Amniotic epithelial cell (primary cell): ENCODE data around the gene SRSF6.
"Not testable (repeated sequence)": the region's sequence is repeated elsewhere in the genome, so short reads cannot be mapped to it uniquely, and the experiment has no call there.

Experiments used
- DNase-seq: peaks from one replicate; pipeline ENCODE4 v3.0.0-alpha.2; 2010; ENCODE audit warnings: low read depth

The SRSF6 gene

GRCh38 chr20:43448748-43449535 is 8.8 kb upstream of the SRSF6 start:
- DNase-seq = peak; percentile 26

DNA sequence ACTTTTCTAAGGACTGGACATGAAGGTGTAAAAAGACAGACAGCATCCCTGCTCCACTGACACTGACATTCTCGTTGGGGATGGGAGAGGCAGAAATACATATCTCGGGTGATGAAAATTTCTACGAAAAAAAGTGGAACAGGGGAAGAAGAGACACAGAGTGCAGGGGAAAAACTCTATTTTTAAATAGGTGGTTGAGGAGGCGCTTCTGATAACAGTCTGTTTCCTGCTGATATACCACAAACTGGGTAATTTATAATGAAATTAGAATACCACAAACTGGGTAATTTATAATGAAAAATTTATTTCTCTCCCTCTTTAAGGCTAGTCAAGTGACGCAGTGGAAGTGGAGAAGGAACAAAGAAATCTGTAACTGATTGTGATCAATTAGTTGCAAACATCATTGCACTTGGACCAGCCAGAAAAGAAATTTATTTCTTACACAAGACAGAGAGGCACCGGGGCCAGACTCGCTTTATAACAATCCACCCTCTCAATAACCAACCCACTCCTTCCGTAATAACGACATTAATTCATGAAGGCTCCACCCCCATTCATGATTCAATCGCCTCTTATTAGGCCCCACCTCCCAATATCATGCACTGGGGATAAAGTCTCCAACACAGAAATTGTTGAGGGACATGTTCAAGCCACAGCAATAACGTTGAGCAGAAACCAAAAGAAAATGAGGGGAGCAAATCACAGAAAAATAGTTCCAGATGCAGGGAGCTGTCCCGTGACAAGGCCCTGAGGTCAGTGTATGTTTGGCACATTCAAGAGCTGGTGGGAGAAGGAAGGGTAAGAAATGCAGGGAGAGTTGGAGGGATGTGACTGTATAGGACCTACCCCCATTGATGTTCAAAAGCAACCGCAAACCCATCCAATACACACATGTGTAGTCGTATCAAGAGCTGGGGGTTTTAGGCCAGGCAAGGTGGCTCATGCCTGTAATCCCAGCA is 6.6 kb upstream of the SRSF6 start:
- no peak for DNase-seq

DNA sequence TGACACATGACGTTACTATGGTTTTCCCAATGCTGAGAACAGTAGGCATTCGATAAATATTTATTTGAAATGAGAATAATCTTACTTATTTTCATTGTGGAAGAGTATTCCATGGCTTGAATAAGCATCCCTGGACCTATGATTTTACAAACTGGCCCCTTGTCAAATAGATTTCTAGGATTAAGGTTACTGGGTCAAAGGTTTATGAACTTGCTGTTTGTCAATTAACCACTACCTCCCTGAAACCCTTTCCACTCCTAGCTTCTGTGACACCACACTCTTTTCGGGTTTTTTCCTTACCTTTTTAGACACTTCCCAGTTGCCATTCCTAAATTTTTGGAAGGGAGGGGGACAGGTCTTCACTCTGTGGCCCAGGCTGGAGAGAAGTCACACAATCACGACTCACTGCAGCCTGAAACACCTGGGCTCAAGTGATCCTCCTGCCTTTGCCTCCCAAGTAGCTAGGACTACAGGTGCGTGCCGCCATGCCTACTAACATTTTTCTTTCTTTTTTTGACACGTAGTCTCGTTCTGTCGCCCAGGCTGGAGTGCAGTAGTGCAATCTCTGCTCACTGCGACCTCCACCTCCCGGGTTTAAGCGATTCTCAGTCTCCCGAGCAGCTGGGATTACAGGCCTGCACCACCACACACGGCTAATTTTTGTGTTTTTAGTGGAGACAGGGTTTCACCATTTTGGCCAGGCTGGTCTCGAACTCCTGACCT is 5.1 kb upstream of the SRSF6 start:
- no peak for DNase-seq

- not testable (repeated sequence) for DNase-seq
These were observed 1.4 kb upstream of the SRSF6 start for GRCh38 chr20:43456252-43456651.

DNA sequence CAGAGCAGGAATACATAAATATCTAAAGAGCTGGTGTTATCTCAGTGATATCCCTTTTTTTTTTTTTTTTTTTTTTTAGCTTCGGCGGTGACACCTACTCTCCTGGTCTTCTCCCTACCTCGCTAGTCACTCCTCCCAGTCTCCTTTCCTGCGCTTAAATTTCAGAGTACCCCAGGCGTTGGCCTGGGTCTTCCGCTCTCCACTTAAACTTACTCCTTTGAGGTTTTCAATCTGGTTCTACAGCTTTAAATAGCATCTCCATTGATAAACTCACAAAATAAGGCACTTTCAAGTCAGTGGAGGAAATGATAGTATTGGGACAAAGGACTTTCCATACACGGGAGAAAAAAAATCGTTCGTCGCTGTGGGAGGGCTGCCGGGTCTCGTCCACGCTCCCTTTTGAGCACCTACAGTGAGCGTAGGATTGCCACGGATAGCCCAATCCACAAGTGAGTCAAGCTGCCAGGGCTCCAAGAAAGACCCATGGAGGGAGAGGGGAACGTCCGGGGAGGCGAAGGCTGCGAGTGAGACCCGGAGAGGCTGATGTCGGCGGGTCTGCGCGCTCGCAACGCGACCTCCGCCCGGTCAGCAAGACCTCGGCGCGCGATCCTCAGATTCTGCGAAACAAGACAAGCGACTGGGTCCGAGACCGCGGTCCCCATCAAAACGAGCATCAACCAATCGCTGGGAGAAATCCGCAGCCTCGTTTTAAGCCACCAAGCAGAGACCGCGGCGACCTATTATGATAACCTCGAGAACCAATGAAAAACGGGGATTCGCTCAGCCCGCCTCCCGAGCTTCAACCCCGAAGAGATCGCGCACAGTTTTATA is 672 bp upstream of the SRSF6 start:
- peak; percentile 92 for DNase-seq

- no peak for DNase-seq
These were observed 777 bp downstream of the SRSF6 start for GRCh38 chr20:43458422-43458924.

GRCh38 chr20:43459022-43459942 is 1.6 kb downstream of the SRSF6 start:
- no peak for DNase-seq

DNA sequence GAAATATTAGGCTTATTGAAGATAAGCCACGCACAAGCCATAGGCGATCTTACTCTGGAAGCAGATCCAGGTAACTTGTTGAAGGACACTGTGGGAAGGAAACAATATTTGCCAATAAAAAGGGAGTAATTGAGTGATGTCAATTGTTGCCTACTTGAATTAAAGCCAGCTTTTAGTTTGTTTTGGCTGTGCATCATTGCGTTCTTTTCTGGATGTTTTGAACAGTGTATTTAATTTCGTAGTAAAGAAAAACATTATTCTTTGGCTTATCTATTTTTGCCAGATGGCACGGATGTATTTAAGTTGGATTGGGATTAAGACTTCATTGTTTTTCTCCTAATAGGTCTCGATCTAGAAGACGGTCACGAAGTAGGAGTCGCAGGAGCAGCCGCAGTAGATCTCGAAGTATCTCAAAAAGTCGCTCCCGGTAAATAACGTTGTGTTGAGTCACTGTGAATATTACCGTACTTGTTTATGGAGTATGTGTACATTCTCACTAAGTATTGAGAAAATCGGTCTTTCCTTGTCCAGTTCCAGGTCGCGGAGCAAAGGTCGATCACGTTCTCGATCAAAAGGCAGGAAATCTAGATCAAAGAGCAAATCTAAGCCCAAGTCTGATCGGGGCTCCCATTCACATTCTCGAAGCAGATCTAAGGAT is 2.6 kb downstream of the SRSF6 start:
- DNase-seq = no peak

- no peak for DNase-seq
These were observed 3.1 kb downstream of the SRSF6 start for GRCh38 chr20:43460830-43461200.

DNA sequence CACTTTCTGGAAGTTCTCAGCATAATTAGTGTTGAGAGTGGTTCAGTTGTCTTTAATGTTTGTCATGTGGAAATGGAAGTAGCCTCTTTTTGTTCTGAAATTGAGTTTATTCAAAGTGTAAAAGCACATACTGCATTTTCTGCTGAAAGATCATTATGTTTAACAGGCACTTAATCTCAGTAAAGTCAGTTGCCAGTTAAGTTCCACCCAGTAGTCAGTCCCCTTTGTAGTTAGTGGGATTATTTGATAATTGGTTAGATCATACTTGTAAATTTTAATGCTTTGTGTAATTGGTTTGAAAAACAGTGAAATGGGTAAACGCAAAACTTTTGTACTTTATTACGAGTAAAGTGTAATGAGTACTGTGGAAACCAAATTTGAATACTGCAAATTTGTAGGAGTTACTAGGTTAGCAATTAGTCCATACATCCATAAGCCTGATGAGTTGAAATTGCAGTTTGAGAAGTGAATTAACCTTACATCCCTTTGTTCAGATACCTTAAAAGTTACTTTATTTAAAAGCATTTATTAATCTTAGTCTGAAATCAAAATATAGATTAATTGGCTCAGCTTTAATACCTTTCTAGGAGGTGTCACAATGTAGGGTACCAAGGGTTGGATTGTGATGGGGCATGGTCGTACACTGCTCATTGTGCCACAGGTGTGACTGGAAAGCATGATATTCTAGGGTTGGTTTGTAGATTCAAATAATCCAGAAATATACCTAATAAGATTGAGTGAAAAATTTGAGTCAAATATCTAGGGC is 4.4 kb downstream of the SRSF6 start:
- DNase-seq = no peak

- DNase-seq = no peak
These were observed 5.2 kb downstream of the SRSF6 start for GRCh38 chr20:43462660-43463526.

DNA sequence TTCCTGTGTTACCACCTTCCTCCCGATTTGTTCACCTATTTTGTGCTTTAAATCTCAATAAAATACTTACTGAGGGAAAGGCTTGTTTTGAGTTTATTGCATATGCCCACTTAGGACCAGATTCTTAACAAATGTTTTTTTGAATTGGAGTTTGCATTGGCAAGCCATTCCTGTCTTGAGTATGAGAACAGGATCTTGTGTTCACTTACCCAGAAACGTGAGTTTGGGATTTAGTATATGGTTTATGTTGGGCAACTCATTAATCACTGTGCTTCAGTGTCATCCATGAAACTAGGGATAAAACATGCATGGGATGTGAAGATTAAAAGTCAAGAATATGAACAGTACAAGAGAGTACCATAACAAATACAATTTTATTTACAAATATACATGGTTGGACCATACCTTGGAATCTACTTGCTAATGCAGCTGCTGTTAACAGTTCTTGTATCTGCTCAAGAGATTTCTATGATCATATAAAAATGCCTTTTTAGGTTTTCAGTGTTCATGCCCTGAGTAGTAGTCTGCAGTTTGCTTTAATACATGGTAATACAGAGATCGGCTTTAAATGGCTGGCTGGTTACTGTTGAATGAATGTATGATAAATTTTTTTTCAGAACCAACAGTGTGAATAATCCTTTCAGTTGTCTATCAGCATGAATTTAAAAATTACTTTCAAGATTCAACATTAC is 6.0 kb downstream of the SRSF6 start:
- no peak for DNase-seq

GRCh38 chr20:43464219-43464790 is 6.6 kb downstream of the SRSF6 start:
- DNase-seq = no peak

GRCh38 chr20:43465625-43465943 is 7.9 kb downstream of the SRSF6 start:
- DNase-seq = no peak

DNA sequence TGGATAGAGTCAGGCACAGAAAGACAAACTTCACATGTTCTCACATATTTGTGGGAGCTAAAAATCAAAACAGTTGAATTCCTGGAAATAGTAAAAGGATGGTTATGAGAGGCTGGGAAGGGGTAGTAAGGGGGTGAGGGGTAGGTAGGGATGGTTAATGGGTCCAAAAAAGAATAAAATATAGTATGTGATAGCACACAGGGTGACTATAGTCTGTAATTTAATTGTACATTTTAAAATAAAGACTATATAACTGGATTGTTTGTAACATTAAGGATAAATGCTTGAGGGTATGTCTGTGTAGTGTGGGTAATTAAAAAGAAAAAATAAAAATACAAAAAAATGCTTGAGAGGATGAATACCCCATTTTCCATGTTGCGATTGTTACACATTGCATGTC is 9.9 kb downstream of the SRSF6 start:
- no peak for DNase-seq

DNA sequence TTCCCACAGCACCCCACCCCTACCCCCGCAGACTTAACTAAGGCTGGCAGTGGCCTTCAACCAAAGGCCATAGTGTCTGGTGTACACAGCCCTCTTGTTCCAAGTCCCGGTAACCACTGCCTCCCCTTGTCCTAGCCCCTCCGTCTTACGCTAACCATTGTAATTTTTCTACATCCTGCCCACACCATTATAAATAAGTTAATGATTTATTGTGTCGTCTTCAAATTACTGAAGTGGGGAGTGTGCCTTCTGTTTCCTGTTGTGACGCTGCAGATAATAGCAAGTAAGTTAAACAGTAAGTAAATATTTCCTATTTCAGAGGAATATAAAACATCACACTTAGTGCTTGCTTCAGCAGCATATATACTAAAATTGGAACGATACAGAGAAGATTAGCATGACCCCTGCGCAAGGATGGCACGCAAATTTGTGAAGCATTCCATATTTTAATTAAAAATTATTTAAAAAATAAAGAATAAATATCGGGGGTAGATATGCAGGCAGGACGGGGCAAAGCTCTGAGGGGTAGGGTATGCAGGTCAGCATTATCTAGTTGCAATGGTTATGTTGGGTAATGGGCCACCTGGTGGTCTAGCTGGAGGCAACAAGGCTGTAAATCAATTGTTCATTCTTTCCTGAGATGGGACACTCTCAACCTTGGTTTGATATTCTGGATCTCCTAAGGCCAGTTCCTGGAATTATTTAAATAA is 15.1 kb downstream of the SRSF6 start:
- no peak for DNase-seq

- DNase-seq = no peak
These were observed 15.6 kb downstream of the SRSF6 start for GRCh38 chr20:43473381-43473704.
